NCI-H510A treated with DMSO at 0.1 percent for 48 hours (cell line): ENCODE data around the gene ZBED6.
"Not testable (repeated sequence)": the region's sequence is repeated elsewhere in the genome, so short reads cannot be mapped to it uniquely, and the experiment has no call there.

Experiments used
- DNase-seq: peaks from one replicate; lab custom pipeline; 2025; lab: John Stamatoyannopoulos, UW

Gene ZBED6, protein sequence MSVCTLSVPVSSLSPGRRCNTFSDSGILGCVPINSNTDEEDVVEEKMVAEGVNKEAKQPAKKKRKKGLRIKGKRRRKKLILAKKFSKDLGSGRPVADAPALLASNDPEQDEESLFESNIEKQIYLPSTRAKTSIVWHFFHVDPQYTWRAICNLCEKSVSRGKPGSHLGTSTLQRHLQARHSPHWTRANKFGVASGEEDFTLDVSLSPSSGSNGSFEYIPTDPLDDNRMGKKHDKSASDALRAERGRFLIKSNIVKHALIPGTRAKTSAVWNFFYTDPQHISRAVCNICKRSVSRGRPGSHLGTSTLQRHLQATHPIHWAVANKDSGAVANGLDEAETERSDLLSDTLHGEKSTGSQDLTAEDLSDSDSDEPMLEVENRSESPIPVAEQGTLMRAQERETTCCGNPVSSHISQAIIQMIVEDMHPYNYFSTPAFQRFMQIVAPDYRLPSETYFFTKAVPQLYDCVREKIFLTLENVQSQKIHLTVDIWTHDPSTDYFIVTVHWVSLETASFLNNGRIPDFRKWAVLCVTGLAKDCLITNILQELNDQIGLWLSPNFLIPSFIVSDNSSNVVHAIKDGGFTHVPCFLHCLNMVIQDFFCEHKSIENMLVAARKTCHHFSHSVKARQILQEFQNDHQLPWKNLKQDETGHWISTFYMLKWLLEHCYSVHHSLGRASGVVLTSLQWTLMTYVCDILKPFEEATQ (N-terminal part only)

DNA sequence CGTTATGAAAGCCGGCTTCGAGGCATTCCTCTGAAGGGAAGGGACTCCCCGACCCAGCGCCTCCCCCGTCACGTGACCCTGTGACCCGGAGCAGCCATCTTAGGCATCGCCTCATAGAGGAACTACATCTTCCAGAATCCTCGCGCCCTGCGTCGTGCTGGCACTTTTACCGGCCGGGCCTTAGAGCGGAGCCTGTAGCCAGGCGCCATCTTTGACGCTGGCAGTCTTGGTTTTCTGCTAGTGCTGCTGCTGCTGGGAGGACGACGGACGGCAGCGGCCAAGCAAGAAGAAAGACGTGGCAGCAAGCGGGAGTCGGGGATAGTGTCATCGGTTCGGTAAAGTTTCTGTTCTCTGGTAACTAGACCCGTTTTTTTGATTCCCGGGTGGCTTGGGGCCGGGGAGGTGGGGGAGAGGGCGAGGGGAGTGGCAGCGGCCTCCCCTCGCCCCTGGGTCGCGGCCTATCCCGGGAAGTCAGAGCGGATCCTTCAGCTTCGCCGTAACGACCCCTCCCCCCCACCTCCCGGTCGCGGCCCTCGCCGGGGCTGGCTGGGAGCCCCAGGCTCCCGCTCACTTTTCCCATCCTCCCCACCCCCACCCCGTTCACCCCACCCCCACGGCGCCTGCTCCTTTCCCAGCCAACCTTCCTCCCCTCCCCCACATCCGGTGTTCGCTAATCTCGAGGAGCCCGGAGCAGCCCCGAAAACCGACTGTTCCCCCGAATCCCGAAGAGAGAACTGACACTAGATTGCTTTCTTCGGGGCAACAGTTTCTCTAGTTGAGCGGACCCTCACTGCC is at the start of gene ZBED6, which contains the start of gene ZC3H11A:
Gene ZBED6 (plus strand): TSS at position 183 of the 795 bp plus-strand sequence. CDS start 1,900 bp downstream, outside the sequence.
Gene ZC3H11A (plus strand): TSS at position 183 of the 795 bp plus-strand sequence. CDS start 21,448 bp downstream, outside the sequence.
- peak; percentile 97 for DNase-seq

DNA sequence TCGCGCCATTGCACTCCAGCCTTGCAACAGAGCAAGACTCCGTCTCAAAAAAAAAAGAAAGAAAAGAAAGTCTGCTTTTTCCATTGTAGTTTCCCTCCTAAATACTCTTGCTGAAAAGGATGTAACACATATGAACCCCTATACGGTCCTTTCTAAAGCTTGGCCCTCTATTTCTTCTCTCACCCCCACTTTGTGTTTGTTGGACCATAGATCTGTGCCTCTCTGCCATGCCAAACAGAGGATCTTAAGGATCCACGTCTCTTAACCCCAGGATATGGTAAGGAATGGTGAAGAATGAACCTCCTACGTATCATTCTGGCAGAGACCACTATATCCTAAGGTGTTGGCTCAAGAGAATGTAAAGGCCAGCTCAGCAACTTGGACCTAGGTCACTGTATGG is 49.1 kb upstream of the ZBED6 start:
- no peak for DNase-seq

DNA sequence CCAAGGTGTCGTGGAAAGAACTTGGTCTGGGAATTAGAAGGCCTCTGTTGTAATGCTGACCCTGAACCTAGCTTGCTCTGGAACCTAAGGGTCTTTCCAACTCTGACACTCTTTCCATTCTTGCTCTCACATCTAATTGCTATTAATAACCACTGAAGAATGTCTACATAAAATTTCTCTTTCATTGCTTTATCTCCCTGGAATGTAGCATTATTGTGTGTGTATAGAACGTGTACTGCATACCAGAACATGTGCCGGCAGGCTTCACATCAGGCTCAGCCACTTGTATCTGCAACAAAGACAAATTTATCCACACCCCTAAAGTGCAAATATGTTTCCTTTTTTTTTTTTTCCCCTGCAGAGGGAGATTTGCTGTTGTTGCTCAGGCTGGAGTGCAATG is 44.4 kb upstream of the ZBED6 start:
- no peak for DNase-seq

DNA sequence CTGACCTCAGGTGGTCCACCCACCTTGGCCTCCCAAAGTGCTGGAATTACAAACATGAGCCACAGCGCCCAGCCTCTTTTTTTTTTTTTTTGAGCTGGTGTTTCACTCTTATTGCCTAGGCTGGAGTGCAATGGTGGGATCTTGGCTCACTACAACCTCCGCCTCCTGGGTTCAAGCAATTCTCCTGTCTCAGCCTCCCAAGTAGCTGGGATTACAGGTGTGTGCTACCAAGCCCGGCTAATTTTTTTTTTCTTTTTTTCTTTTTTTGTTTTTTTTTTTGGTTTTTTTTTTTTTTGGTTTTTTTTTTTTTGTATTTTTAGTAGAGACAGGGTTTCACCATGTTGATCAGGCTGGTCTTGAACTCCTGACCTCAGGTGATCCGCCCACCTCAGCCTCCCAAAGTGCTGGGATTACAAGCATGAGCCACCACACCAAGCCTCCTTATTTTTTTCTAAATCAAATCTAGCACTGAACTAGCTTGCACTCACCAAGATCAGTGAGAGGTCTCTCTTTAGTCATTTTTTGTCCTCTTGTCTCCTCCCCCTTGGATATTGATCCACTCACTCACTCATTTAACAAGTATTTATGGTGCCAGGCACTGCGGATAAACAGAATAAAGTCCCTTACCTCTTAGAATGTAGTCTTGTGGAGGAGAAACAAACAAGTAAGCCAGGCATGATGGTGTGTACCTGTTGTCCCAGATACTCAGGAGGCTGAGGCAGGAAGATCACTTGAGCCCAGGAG is 43.6 kb upstream of the ZBED6 start:
- not testable (repeated sequence) for DNase-seq

DNA sequence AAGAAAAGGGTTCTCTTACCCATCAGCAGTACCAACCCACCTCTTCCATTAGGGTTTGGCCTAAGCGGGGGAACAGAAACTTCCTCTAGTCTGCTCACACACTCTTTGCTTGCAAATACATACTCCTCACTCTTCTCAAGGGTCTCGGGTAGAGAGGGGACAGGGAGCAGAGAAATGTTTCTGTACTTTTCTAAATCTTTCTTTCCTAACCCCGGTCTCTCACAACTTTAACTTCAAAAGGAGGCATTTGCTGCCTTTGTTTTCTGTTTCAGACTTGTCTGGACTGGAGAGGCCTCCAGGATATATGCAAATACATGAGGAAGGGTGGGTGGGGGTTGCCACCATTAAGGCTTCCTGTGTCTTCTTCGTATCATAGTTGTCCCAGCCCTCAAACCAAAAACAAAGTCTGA is 41.0 kb upstream of the ZBED6 start:
- no peak for DNase-seq

DNA sequence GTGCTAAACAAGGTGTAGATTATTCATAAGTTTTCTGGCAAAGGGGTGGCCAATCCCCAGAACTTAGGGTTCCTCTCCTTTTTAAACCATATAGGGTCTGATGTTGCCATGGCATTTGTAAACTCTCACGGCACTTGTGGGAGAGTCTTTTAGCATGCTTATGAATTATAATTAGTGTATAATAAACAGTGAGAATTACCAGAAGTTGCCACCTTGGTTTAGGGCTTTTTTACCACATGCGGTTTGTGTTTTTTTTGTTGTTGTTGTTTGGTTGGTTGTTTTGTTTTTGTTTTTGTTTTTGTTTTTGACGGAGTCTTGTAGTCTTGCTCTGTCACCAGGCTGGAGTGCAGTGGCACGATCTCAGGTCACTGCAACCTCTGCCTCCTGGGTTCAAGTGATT is 39.4 kb upstream of the ZBED6 start:
- DNase-seq: no peak

DNA sequence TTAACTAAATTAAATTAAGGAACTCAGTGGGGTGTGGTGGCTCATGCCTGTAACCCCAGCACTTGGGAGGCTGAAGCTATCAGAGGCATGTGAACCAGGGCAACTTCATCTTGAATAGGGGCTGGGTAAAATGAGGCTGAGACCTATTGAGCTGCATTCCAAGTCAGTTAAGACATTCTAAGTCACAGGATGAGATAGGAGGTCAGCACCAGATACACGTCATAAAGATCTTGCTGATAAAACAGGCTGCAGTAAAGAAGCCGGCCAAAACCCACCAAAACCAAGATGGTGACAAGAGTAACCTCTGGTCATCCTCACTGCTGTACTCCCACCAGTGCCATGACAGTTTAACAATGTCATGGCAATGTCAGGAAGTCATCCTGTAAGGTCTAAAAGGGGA is 36.7 kb upstream of the ZBED6 start:
- DNase-seq: not testable (repeated sequence)

DNA sequence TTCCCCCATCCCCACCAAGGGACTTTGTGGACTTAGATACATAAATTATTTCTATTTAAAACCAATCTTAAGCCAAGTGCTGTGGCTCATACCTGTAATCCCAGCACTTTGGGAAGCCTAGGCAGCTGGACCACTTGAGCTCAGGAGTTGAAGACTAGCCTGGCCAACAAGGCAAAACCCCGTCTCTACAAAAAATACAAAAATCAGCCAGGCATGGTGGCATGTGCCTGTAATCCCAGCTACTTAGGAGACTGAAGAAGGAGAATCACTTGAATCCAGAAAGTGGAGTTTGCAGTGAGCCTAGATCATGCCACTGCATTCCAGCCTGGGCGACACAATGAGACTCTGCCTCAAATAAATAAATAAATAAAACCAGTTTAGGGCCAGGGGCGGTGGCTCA is 34.9 kb upstream of the ZBED6 start:
- DNase-seq: no peak

DNA sequence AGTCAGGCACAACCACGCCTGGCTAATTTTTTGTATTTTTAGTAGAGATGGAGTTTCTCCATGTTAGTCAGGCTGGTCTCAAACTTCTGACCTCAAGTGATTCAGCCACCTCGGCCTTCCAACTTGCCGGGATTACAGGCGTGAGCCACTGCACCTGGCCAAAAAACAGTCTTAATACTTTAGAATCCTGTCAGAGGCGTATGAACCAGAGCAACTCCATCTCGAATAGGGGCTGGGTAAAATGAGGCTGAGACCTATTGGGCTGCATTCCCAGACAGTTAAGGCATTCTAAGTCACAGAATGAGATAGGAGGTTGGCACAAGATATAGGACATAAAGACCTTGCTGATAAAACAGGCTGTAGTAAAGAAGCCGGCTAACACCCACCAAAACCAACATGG is 33.5 kb upstream of the ZBED6 start:
- DNase-seq: not testable (repeated sequence)

DNA sequence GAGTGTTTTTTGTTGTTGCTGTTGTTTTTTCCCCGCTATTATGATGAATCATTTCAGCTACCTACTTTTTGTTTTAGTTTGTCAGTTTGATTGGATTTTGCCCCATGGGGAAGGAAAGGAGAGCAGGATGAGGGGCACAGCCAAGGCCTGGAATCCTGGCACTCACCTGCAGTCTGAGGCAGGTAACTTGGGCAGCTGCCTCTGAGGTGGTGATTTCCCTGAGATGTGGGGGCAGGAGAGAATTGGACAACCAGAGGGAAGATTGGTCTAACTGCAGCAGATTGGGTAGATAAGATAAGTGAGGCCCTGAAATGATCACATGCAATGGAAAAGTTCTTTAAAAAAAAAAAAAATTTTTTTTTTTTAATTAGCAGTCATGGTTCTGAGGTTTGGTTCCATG is 31.9 kb upstream of the ZBED6 start:
- DNase-seq: no peak

DNA sequence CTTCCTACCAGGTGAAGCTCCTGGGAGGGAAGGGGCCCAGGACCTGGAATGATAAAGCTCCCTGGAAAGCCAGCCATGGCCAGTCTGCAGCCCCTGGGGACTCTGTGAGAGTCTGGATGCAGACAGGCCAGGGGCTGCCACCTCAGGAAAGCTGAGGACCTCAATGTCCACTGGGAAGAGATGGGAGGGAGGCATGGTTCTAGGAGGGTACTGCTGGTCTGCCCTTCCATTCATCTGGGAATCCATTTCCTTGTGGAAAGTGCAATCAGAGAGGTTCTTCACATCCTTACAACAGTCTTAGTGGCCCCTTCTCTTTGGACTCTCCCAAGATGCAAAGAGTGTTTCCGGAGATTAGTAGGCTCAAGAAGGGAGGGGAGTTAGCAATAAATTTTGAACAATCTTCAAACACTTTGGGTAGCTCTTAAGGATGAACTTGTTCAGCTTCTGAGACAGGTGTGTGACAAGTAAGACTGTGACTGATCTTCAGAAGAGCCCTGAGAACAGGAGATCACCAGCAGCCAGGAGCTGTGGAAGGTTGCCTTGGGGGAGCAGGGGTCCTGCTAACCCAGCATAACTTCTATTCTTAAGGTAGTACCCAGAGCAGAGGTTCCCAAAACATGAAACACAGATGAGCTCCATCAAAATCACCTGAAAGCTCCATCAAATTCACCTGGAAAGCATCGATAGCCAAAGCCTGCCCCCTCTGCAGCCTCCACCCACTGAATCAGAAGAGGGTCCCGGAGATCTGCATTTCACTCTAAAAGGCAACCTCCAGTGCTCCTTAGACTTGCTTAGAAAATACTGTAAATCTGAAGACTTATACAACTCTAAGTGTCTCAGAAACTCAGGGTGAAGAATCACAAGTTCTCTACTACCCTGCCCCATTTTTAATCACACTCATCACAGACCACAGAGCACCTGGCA is 31.1 kb upstream of the ZBED6 start:
- DNase-seq: no peak

DNA sequence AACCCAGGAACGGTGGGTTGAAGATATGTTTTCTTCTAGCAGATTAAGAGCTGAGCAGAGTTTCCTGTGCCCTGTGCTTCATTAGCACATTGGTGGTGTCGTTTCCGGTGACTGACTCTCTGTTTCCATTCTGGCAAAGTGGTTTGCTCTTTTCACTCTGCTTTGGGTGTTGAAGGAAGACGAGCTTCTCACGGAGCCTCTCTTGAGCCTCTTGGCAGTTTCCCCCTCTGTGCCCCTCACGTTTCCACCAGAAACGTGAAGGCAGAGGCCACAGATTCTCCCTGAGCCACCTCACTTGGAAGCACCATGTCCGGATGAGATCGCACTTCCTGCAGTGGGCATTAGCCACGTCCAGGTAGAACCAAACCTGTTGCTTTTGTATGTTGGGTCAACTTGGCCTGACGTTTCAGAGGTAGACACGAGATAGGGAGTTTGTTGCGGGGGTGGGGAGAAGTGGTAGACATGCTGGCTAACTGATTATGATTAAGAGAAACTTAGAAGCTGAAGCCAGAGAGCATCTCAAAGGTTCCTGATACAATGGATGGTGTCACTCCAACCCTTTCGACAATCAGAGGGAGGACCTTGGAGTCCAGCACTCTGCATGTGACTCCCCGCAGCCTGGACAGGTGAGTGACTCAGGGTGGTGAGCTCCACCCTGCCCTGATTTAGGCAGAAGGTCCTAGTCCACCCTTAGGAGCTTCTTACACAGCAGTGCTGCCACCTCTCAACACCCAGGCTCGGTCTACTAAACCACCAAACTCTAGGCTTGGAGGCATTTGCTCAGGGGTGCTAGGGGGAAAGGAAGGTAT is 30.2 kb upstream of the ZBED6 start, which contains the start of gene LAX1:
Gene LAX1 (plus strand): TSS at position 155 of the 809 bp plus-strand sequence. CDS start 383 bp downstream, at position 538.
- no peak for DNase-seq

DNA sequence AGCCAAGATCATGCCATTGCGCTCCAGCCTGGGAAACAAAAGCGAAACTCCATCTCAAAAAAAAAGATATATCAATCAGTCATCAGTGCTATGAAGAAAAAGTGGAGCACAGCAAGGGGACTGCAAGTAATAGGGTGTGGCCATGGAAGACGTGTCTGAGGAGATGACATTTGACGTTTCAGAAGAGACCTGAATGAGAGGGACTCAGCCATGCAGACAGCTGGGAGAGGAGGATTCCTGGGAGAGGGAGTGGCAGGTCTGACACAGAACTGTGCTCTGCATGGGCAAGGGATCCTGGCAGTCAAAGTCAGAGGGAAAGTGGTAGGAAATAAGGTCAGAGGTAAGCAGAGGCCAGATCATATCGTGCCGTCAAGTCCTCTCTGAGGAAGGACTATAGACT is 27.2 kb upstream of the ZBED6 start:
- no peak for DNase-seq

DNA sequence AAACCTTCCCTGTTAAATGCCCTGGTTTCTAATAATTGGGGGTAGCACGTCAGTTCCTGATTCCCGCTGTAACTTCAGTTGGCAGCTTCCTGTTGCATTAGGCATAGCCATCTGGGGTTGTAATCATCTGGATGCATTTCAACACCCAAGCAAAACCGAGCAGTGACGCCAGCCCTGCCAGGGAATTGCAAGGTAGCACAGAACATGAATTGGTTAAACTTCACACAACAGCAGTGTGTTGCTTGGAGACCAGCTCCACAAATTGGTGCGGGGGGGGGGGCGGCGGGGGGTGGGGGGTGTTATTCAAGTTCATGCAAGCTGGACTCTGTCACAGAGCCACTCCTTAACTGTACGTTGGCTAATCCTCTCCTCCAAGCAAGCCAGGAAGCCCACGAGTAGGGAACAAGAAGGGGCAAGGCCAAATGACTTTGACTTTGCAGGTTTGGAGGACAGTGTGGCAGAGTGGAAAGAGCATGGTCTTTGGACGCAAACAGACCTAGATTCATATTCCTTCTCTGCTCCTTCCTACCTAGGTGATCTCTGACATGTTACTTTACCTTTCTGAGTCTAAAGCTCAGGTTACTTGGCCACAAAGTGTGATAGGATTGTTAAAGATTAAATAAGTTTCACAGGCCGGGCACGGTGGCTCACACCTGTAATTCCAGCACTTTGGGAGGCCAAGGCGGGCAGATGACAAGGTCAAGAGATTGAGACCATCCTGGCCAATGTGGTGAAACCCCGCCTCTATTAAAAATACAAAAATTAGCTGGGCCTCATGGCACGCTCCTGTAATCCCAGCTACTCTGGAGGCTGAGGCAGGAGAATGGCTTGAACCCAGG is 25.7 kb upstream of the ZBED6 start:
- peak; percentile 19 for DNase-seq

DNA sequence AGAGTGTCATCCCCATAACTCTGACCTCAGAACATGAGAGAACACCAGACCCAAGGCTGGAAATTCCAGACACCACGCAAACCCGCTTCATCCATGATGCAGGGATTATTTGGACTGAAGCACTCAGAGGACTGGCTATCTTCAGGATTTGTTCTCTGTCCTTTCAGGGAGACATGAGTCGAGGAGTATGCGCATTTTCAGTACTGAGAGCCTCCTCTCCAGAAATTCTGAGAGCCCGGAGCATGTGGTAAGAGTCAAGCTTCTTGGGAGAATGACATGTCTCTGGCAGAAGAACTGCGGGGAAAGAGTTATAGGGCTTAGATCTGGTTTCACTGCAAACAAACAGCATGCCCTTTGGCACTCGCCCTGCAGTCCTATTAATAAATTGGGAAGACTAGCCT is 23.5 kb upstream of the ZBED6 start:
- DNase-seq: no peak

DNA sequence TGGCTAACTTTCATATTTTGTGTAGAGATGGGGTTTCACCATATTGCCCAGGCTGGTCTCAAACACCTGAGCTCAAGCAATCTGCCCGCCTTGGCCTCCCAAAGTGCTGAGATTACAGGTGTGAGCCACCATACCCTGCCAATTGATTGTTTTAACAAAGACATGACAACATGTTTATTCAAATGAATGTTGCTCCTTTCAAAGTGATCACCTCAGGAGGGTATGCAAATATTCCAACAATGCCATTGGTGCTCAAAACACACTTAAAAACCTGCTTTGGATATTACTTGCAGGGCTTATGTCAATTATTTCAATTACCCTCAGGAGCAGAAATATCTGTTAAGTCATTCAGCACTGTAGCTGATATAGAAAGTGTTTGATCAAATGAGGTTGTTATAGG is 22.6 kb upstream of the ZBED6 start:
- DNase-seq: no peak

DNA sequence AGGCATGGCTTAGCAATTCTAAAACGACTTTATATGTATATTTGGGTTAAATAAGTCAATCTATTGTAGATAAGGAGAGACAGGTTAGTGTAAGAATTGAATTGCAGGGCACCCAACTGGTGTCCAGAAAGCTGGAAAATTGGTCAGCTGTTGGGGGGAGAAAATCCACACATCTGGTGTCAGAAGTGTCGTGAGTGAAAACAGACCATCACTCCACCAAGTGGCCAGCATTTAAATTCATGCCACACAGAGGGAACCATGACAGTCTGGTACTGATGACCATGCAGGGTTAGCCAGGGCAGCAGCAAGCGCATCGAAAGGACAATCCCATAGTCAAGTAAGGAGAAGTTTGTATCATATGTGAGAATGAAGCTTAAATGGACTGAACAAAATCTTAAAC is 18.8 kb upstream of the ZBED6 start:
- DNase-seq: no peak

DNA sequence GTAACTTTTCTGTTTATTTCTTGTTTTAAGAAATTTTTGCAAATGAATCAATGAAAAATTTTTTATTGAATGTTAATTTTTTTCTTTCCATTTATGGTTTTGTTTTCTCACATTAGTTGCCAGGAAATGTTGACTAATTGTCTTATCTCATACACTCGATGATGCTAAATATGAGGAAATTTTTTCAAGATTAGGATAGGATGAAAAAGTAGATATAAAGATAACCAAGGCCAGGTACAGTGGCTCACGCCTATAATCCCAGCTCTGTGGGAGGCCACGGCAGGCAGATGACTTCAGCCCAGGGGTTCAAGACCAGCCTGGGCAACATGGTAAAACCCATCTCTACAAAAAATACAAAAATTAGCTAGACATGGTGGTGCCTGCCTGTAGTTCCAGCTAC is 17.8 kb upstream of the ZBED6 start:
- no peak for DNase-seq

DNA sequence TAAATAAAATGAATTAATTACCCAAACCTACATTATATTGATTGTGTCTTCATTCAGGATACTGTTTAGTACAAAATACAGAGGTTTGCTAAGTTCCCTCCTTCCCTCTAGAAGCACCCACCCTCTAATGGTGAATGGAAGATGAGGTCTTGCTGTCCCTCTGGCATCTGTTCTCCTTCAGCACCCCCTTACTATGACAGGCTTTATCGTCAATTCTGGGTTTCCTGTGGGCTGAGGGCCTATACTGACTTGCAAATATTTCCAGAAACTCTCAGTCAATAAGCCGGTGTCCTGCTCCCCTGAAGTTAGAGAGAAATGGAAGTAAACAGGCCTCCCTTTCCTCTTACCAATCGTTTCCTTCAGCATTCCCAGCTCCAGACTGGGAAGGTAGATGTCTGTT is 17.3 kb upstream of the ZBED6 start:
- DNase-seq: no peak
